ENCODE data around the gene POLD1. TPM values are rescaled to one million over a fixed set of nuclear protein-coding genes. Genes with fewer than 3 reads are reported as not detected.
A peak's percentile ranks its signal among the peaks of the same experiment; 100 is the strongest.
"Not testable (repeated sequence)": the region's sequence is repeated elsewhere in the genome, so short reads cannot be mapped to it uniquely, and the experiment has no call there.

POLD1 gene
- total RNA-seq = 7.8 TPM
- long read RNA-seq, transcript POLD1-201 (27 exons, 3,444 nt) = major isoform, 13 of 49 reads
- long read RNA-seq, partial matches to known transcripts = 24 of 49 reads
- long read RNA-seq, other reads (novel, unspliced or antisense) = 7 of 49 reads

DNA sequence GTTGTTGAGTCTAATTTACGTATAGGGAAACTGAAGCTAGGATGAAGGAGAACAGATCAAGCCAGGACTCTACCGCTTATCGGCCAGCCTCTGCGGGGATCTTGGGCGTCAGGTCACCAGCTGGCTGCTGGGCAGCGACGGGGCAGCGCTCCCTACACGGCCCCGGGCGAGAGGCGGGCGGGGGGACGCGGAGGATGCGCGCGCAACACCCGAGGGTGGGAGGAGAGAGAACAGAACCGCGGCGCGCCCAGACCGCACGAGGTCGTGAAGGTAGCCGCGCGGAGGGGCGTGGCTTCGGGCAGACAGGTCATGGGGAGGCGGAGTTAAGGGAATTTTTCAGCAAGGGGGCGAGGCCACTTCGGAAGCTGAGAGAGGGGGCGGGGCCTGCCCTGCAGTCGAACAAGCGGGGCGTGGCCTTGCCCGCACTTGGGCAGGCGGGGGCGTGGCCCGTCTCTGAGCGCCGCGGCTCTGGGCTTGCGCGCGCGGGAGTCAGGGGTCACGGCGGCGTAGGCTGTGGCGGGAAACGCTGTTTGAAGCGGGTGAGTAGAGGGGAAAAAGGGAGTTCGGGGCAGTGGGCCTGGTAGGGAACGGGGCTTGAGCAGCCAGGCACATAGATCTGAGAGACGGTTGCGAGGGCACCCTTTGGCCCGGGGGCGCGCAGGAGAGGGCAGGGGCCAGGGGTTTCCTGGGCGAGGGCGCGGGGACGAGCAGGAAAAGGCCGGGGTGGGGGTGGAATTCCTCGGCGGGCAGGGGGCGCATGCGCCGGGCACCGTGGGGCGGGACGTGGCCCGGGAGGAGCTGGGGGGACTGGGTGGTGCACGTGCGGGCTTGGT lies at the start of gene POLD1:
Gene POLD1, plus strand, starts transcription at position 496 of the 833 bp plus-strand sequence. CDS start 14,505 bp downstream, outside the sequence.
- intact Hi-C loops (cut with DNase I) = no loop called here
- ATAC-seq (ENCODE audit: poor library complexity) = peak; percentile 97

DNA sequence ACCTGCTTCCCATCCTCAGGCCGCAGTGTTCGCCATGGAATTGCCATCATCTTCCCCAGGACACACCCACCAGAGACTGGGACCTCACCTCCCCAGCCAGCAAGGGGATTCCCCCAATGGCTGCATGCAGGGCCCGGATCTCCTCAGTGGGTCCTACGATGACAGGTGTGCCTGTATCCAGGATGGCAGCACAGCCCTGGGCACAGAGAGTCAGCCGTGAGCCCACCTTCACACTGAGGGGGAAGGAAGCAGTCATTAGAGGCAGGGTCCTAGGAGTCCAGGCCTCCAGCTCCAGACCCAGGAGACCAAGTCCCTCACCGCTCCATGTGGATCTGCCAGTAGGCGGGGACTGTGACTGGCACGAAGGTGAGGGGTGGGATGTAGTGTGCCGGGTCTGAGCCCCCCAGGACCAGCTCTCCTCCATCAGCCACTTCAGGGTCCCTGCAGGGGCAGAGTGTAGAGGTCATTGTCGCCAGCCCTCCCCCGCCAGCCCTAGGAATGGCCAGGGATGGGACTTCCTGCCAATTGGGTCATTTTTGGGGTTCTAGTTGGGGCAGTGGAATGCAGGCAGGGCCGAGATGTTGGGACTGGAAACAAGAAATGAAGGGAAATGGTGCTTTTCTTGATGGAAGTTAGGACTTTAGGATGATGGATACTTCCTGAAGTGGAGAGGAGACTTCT lies 49.3 kb upstream of the POLD1 start:
- intact Hi-C loops (cut with DNase I) = no loop called here
- no peak for DNase-seq
- ATAC-seq (ENCODE audit: poor library complexity) = no peak

More for the DNA sequence above, at the start of gene POLD1:
- DNase-seq = peak; percentile 99

DNA sequence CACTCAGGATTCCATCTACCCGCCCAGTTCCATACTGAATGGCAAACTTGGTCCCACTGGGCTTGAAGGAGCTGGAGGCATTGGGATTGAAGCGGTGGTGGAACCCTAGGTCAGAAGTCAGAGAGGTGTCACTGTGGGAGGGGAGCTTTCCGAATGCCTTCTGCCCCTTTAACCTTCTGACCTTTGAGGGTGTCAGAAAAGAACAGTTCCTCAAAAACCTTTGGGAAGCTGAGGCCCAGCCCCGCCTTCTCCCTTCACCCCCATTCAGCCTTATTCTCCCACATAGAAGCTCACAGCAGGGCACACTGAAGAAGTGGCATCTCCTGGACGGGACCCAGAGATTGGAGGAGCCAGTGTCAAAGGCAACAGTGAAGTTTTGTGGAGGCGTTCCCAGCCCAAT lies 47.1 kb upstream of the POLD1 start:
- intact Hi-C loops (cut with DNase I); DNase-seq; ATAC-seq (ENCODE audit: poor library complexity): not testable (repeated sequence)

DNA sequence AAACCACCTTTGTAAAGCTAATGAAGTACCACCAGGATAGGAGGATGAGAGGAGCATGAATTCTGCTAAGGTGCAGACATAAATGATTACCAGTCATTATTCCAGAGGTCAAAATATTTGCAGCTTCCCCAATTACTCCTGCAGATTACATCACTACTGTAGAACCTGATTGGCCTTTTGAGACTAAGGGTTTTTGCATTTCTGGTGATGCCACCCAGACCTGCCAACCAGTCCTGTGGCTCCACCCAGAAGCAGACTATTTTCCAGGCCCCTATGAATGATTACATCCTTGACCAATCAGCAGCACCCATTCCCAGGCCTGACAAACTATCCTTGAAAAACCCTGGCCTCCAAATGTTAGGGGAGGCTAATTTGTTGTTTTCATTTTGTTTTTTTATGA lies 43.8 kb upstream of the POLD1 start:
- intact Hi-C loops (cut with DNase I) = no loop called here
- DNase-seq = no peak
- no peak for ATAC-seq (ENCODE audit: poor library complexity)

DNA sequence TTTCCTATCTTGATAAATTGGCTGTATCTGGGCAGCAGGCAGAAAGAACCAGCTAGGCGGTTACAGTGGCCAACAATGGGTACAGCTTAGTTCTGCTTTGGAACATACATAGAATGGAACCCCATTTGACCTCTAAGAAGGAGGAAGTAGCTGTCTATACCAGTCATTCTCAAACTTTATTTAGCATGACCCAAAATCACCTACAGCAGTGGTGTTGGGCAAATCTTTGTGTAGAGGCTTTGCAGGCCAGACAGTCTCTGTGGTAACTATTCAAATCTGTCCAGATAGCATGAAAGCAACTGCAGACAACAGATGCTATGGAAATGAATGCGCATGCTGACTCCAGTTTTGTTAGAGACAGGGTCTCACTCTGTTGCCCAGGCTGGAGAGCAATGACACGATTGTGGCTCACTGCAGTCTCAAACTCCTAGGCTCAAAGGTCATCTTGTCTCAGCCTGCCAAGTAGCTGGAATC lies 43.0 kb upstream of the POLD1 start:
- ATAC-seq (ENCODE audit: poor library complexity) = peak; percentile 60
- intact Hi-C loops (cut with DNase I) = no loop called here

DNA sequence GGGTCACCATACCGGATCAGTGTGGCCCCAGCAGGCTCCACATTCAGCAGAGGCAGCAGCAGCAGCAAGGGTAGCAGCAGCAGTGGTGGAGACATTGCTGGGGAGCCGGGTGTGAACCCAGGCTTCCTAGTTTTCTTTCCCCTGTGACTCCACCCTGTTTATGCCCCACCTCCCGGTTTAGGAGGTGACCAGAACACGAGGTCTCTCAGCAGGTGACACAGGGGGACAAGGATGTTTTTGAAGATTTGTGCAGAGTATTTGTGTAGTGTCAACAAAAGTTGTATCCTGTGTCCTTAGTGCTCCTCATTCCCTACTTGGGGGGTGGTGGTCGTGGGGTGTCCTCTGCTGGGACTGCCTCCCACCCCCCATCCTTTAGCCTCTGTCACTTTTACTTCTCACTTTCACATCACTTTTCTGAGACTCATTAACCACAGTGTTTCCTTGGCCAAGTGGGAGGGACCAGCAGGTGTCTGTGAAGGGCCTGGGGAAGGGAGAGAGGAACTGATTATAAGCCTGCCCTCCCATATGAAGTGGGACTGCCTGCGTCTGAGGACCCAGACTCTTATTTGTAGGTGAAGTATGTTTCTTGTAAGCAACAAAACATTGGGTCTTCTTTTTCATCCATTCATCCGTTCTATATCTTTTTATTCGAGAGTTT lies 39.4 kb upstream of the POLD1 start:
- ATAC-seq (ENCODE audit: poor library complexity) (no peak), DNase-seq (no peak)
- intact Hi-C loops (cut with DNase I) = no loop called here

More for the DNA sequence above, 43.0 kb upstream of the POLD1 start:
- DNase-seq = no peak

DNA sequence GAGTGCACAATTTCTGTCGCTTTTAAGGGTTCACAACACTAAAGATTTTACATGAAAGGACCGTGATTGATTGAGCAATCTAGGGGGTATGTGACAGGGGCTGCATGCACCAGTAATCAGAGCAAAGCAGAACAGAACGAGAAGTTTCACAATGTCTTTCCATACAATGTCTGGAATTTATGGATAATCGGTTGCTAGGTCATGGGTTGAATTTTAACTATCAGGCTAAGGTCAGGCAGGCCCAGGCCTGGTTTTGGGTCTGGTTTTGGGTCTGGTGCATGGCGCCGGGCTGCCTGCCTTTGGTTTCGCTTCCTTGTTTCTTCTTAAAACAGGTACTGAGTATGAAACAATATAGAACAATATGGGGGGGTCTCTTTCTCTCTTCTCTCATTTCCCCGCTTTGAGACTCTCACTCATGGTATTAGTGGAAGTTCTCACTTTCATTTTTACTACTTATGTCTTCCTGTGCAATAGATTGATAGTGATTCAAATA lies 37.0 kb upstream of the POLD1 start:
- DNase-seq; intact Hi-C loops (cut with DNase I); ATAC-seq (ENCODE audit: poor library complexity): not testable (repeated sequence)

DNA sequence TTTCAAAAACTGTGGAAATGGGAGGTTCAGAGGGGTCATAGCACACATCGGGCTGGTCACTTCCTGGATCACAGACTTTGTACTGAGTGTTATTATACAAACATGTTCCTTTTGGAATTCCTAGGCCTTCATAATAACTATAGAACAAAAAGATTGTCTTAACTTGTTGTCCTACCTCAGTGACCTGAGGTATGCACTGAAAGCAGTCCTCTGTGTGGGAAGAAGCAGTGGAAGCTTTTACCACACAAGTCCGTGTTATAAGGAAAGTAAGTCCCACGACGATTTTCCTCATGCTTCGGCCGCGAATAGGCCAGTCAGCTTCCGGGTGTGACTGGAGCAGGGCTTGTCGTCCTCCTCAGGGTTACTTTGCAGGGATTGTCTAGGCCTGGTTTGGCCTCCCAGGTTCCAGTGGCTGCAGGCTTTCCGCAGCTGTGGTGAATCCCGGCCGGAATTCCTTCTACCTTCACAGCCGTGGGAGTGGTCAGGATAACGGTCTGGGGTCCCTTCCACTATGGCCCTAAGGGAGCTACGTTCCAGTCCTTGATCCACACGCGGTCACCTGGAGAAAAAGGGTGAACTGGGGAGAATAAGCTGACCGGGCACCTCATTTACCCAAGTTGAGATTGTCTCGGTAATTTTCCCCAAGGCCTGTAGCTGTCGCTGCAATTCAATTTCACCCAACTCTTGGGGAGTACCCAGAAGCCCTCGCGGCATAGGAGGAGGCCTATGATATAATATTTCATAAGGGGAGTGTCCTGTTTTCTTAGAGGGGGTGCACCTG lies 34.7 kb upstream of the POLD1 start:
- intact Hi-C loops (cut with DNase I) = no loop called here
- DNase-seq (no peak), ATAC-seq (ENCODE audit: poor library complexity) (no peak)

DNA sequence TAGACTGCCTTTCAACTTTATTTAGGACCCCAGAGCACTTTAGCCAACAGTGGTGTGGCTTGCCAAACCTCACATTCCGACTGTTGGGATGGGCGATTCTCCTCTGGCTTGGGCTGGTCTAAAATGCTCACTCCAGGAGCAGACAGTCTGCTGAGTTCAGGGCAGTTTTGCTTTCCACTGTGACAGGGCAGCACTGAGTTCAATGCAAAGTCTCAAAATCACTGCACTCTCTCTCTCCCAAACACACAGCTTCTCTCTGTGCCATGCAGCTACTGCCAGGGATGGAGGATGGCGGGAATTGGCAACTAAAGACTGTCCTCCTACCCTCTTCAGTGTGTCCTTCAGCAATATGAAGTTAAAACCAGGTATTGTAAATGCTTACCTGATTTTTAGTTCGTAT lies 31.9 kb upstream of the POLD1 start:
- ATAC-seq (ENCODE audit: poor library complexity) = no peak
- no peak for DNase-seq
- intact Hi-C loops (cut with DNase I) = no loop called here

DNA sequence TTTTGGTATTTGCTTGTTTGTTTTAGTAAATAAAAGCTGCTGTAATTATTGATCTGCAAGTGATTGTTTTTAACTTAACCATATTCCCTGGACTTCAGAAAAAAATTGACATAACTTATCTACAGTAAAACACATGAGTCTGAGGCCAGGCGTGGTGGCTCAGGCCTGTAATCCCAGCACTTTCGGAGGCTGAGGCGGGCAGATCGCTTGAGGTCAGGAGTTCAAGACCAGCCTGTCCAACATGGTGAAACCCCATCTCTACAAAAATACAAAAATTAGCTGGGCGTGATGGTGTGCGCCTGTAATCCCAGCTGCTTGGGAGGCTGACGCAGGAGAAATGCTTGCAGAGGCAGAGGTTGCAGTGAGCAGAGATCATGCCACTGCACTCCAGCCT lies 30.7 kb upstream of the POLD1 start:
- intact Hi-C loops (cut with DNase I); ATAC-seq (ENCODE audit: poor library complexity): not testable (repeated sequence)

DNA sequence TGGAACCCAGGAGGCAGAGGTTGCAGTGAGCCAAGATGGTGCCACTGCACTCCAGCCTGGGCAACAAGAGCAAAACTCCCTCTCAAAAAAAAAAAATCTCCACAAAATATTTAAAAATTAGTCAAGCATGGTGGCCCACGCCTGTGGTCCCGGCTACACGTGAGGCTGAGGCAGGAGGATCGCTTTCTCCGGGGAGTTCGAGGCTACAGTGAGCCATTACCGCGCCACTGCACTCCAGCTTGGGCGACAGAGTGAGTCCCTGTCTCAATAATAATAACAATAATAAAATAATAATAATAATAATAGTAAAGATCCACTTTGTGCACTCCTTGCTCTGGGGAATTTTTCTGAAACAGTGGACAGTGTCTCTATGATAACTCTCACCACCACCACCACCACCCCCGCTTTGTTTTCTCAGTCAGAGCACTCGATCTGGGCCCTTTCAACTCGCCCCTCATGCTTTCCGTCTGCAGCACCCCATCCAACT lies 27.4 kb upstream of the POLD1 start:
- ATAC-seq (ENCODE audit: poor library complexity) = no peak
- intact Hi-C loops (cut with DNase I) = no loop called here
- DNase-seq = no peak

More for the DNA sequence above, 30.7 kb upstream of the POLD1 start:
- DNase-seq = not testable (repeated sequence)

DNA sequence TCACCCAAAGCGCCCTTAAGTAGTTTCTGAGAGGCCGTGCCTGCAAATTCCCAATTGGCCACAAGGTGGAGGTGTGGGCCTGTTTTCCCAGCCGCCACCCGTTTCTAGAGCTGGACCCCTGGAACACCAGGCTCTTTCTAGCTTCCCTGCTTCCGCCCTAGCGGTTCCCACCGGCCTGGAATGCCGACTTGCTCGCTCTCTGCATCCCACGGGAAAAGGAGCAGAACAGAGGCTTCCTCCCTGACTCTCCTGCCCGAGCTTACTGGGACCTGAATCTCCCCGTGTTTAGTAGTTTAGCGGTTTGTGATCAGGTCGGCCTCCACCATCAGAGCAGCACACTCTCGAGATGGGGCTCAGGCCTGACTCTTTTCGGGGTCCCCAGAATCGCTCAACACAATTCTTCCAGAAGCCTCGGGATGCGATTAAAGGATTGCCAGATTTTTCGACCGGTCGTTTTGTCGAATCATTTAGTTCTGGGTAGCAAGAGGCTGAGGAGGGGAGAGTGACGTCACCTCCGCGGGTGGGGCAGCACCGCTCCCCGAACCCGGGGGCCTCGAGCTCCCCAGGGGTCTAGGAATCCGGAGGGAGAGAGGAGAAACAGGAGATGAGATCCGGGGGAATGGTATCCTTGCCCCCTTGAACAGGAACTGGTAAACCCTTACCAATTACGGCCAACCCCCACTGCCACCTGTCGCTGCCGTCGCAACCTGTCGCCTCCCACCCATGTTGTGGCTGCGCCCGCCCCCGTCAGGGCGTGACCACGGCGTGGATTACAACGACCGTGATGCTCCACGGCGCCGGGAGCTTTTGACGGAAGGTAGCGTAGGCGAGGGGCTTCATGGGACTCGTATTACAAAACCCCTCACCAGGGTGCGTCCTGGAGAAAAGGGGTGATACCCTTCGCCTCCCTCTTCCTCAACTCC lies 26.7 kb upstream of the POLD1 start:
- peak; percentile 87 for ATAC-seq (ENCODE audit: poor library complexity)
- intact Hi-C loops (cut with DNase I) = no loop called here
- DNase-seq = peak; percentile 87

DNA sequence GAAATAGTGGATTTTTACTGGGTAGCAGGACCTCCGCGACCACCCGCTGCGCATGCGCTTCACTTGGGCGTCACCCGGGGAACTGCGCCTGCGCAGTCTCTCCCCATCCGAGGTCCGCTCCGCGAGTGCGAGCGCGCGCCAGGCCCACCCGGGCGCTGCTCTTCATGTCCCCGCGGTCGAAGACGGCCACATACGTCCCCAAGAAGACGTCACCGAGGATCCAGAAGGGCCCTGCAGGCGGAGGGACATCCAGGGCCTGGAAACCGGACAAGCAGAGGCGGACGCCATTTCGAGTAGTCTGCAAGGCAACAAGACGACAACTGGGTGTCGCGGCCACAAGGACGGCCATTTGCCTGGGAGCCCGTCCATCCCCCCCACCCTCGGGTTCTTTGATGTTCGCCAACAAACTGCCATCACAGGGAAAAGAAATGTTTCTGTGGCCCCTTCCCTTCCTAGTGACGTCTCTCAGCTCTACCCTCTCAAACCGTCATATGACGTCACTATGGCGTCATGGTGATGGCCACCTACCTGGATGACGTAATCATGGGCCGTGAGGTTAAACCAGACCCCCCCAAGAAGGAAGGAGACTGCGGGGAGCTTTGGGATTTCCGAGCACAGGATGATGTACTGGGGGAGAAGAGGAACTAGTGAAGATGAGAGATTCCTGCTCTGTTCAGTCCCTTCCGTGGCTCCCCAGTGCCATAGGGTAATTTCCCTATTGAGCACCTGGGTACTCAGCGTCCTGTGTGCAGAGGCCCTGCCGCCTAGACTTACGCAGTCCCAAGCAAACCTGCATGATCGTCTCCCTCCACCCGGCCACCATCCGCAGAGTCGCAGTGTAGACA lies 25.4 kb upstream of the POLD1 start:
- intact Hi-C loops (cut with DNase I) = no loop called here
- DNase-seq = peak; percentile 84

DNA sequence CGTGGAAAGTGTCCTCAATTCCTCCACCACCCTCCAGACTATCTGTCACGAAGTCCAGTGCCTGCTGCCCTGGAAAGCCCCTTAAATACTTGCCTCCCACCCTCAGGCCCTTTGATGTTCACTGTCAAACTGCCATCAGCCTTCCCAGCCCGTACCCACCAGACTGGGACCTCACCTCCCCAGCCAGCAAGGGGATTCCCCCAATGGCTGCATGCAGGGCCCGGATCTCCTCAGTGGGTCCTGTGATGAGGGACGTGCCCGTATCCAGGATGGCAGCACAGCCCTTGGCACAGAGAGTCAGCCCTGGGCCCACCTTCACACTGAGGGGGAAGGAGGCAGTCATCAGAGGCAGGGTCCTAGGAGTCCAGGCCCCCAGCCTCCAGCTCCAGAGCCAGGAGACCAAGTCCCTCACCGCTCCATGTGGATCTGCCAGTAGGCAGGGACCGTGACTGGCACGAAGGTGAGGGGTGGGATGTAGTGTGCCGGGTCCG lies 24.8 kb upstream of the POLD1 start:
- intact Hi-C loops (cut with DNase I) = no loop called here
- ATAC-seq (ENCODE audit: poor library complexity) = no peak
- DNase-seq = no peak

More for the DNA sequence above, 25.4 kb upstream of the POLD1 start:
- peak; percentile 77 for ATAC-seq (ENCODE audit: poor library complexity)

DNA sequence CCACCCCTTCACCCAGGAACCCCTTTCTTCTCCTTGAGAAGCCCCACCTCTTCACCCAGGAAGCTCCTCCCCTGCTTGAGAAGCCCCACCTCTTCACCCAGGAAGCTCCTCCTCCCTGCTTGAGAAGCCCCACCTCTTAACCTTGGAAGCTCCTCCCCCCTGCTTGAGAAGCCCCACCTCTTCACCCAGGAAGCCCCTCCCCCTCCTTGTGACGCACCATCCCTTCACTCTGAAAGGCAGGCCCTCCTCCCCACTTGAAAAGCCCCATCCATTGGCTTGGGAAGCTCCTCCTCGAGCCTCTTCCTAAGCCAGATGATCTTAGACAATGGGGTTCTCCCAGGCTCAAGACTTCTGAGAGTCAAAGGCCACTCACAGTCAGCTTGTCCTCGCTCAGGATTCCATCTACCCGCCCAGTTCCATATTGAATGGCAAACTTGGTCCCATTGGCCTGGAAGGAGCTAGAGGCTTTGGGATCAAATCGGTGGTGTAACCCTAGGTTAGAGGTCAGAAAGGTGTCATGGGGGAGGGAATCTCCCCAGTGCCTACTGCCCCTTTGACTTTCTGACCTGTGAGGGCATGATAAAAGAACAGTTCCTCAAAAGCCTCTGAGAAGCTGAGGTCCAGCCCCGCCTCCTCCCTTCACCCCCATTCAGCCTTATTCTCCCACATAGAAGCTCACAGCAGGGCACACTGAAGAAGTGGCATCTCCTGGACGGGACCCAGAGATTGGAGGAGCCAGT lies 22.7 kb upstream of the POLD1 start:
- ATAC-seq (ENCODE audit: poor library complexity) (no peak), DNase-seq (no peak)
- intact Hi-C loops (cut with DNase I) = loop anchor here (10.0 kb wide), 1 partner anchor 563 kb away; no protein-coding TSS in a partner anchor
